Kidney (tissue), 14 donors: Measurements from ENCODE around the gene KLHL2. TPM values are rescaled to one million over a fixed set of nuclear protein-coding genes. Genes with fewer than 3 reads are reported as not detected.

Source experiments
- DNase-seq, 5 donors: peaks; one replicate each; pipeline ENCODE4 v3.0.0-alpha.2; 2013 to 2020
- FAIRE-seq: peaks from 2 replicates; lab custom pipeline; 2012; peaks lifted over from hg19 to GRCh38; lab: Jason Lieb, UNC
- H3K27ac ChIP-seq, 2 donors: one replicate each; pipeline ENCODE4 v1.7.0; 2013; ENCODE audit warnings: low read depth in 2 of 2, low read length in 2 of 2, inconsistent platforms in 1 of 2
- H3K27me3 ChIP-seq: one replicate; pipeline ENCODE4 v1.7.1; 2013; ENCODE audit warnings: low read length, inconsistent platforms; ENCODE audit not compliant: control insufficient read depth, insufficient read depth
- H3K36me3 ChIP-seq, 3 donors: one replicate each; pipeline versions ENCODE4 v1.7.0 to v1.7.1; 2013; ENCODE audit warnings: low read length in 3 of 3, control low read depth in 1 of 3, inconsistent platforms in 1 of 3; ENCODE audit not compliant: insufficient read depth in 3 of 3, control insufficient read depth in 2 of 3
- H3K4me1 ChIP-seq, 3 donors: one replicate each; pipeline versions ENCODE4 v1.7.0 to v1.7.1; 2013; ENCODE audit warnings: low read length in 3 of 3, inconsistent platforms in 1 of 3, low read depth in 1 of 3; ENCODE audit not compliant: control insufficient read depth in 2 of 3, insufficient read depth in 2 of 3
- H3K4me3 ChIP-seq, 3 donors: one replicate each; pipeline versions ENCODE4 v1.7.0 to v1.8.1; 2013; ENCODE audit warnings: low read length in 3 of 3, control low read depth in 1 of 3, inconsistent platforms in 1 of 3
- H3K9ac ChIP-seq, 3 donors: one replicate each; pipeline versions ENCODE4 v1.7.0 to v1.7.1; 2013; ENCODE audit warnings: low read length in 3 of 3, control low read depth in 1 of 3, inconsistent platforms in 1 of 3
- H3K9me3 ChIP-seq, 3 donors: one replicate each; pipeline versions ENCODE4 v1.7.0 to v1.7.1; 2013; ENCODE audit warnings: low read length in 3 of 3, control low read depth in 1 of 3, inconsistent platforms in 1 of 3; ENCODE audit not compliant: control insufficient read depth in 2 of 3, insufficient read depth in 1 of 3
- intact Hi-C: fragments of 100-400 bp; cut with DNase I; formaldehyde crosslinking; loops from one replicate; pipeline ENCODE4 v1.11.1; 2022
- polyA plus RNA-seq: library from polyadenylated mRNA; stranded (reverse); fragments of 350-450 nt; fragmentation: Illumina TruSeq; extraction: RNeasy Lipid Tissue Mini Kit (QIAGEN cat#74804); gene quantifications from one replicate; pipeline ENCODE4 v1.2.3, GENCODE V29; 2014; ENCODE audit warnings: low read depth, low replicate concordance; ENCODE audit not compliant: insufficient read depth
- total RNA-seq: library from RNA; stranded (reverse); fragmentation: NEBNext Ultra II Directional; extraction: Animal tissue kit (Norgen Biotek cat#: 25700); gene quantifications from one replicate; pipeline ENCODE4 v1.2.1, GENCODE V29; 2021
- TF ChIP-seq, protein P1 (sequence below): IDR thresholded peaks from 3 replicates; pipeline ENCODE4 v1.5.1; 2012; ENCODE audit warnings: mild to moderate bottlenecking, moderate library complexity, borderline replicate concordance; ENCODE audit not compliant: insufficient read depth; ENCODE audit errors: extremely low read depth
- donor health status: control.
- donor health status: control.
- donor health status: control.
- donor health status: control.
- donor health status: control.
- donor health status: DM: yes; HTN: yes; CAD: no.
- donor health status: Normal renal cell carcinoma (clear cell type).

Gene KLHL2
- total and polyA plus RNA-seq, 2 donors from 2014 or later, result 11.5 to 44.4 TPM

- FAIRE-seq (no peak), DNase-seq (no peak)
- H3K36me3 ChIP-seq, result peaks cover 0 to 3% (median 0%) of the 10 kb centered on the region in 3 donors
- H3K9ac ChIP-seq, result no peak overlapping the region
- H3K9me3 ChIP-seq, result no peaks in the 10 kb centered on the region
- intact Hi-C loops, result no loop called here
- H3K27ac ChIP-seq, result no peak overlapping the region
- no peaks in the 10 kb centered on the region for H3K27me3 ChIP-seq
- TF ChIP-seq, protein P1, sequence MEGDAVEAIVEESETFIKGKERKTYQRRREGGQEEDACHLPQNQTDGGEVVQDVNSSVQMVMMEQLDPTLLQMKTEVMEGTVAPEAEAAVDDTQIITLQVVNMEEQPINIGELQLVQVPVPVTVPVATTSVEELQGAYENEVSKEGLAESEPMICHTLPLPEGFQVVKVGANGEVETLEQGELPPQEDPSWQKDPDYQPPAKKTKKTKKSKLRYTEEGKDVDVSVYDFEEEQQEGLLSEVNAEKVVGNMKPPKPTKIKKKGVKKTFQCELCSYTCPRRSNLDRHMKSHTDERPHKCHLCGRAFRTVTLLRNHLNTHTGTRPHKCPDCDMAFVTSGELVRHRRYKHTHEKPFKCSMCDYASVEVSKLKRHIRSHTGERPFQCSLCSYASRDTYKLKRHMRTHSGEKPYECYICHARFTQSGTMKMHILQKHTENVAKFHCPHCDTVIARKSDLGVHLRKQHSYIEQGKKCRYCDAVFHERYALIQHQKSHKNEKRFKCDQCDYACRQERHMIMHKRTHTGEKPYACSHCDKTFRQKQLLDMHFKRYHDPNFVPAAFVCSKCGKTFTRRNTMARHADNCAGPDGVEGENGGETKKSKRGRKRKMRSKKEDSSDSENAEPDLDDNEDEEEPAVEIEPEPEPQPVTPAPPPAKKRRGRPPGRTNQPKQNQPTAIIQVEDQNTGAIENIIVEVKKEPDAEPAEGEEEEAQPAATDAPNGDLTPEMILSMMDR, result no peak
- H3K4me1 ChIP-seq, result peaks cover 0 to 2% (median 0%) of the 10 kb centered on the region in 3 donors
- no peak overlapping the region for H3K4me3 ChIP-seq
Measured at GRCh38 chr4:165293061-165293460, 85.7 kb downstream of the KLHL2 start.

DNA sequence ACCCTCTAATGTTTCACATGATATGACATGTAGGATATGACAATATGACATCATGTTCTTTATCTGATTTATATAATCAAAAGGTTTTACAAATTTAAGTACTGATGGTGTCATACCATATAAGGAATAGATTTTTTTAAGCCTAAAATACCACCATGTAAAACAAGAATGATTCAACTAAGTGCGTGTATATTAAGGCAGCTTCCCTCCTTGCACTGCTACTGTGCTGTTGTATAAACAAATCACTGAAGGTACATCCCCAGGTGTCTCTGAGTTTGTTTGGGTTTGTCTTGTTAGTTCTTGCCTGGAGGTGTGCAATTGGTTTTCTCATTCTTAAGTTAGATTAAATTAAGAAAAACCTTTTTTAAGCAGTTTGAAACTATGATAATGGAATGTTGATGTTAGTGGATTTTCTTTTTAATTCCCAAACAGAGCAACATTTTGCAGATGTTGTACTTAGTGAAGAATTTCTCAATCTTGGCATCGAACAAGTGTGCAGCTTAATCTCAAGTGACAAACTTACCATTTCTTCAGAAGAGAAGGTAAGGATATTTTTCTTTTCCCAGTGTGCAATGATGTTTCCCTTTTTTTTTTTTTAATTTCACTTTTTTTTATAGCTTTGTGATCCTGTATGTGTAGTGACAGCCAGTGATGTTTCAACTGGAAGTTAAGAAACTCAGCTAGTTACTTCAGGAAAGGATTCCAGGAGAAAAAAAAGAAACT is 86.7 kb downstream of the KLHL2 start:
- H3K9ac ChIP-seq, result no peak overlapping the region
- no peaks in the 10 kb centered on the region for H3K27me3 ChIP-seq
- intact Hi-C loops, result no loop called here
- H3K4me3 ChIP-seq, result no peak overlapping the region
- H3K36me3 ChIP-seq, result peaks cover 0 to 3% (median 0%) of the 10 kb centered on the region in 3 donors
- DNase-seq (no peak), FAIRE-seq (no peak)
- TF ChIP-seq, protein P1, result no peak
- H3K27ac ChIP-seq, result no peak overlapping the region
- H3K4me1 ChIP-seq, result peaks cover 0 to 2% (median 0%) of the 10 kb centered on the region in 3 donors
- no peaks in the 10 kb centered on the region for H3K9me3 ChIP-seq

GRCh38 chr4:165294907-165295306 is 87.5 kb downstream of the KLHL2 start:
- Histone ChIP-seq H3K27ac (no peak overlapping the region), H3K27me3 (no peaks in the 10 kb centered on the region), H3K36me3 (peaks cover 0 to 3% (median 0%) of the 10 kb centered on the region in 3 donors), H3K9me3 (no peaks in the 10 kb centered on the region), H3K4me3 (no peak overlapping the region), H3K4me1 (peaks cover 0 to 2% (median 0%) of the 10 kb centered on the region in 3 donors), H3K9ac (no peak overlapping the region)
- intact Hi-C loops, result no loop called here
- DNase-seq (peak in 3 of 5 donors; percentile 27 to 44 (median 34)), FAIRE-seq (no peak)
- TF ChIP-seq, protein P1, result no peak

GRCh38 chr4:165297626-165298025 is 90.3 kb downstream of the KLHL2 start:
- Histone ChIP-seq H3K4me1 (peaks cover 0 to 3% (median 0%) of the 10 kb centered on the region in 3 donors), H3K27ac (no peak overlapping the region), H3K36me3 (peaks cover 0 to 3% (median 0%) of the 10 kb centered on the region in 3 donors), H3K27me3 (no peaks in the 10 kb centered on the region), H3K9ac (no peak overlapping the region), H3K9me3 (no peaks in the 10 kb centered on the region), H3K4me3 (no peak overlapping the region)
- intact Hi-C loops, result no loop called here
- TF ChIP-seq, protein P1, result no peak
- no peak for FAIRE-seq
- no peak for DNase-seq
